MM.1S (cell line): Measurements from ENCODE around the gene LETM1.

ENCODE experiments used
- DNase-seq: peaks from one replicate; pipeline ENCODE4 v3.0.0-alpha.2; 2015
- H2AFZ ChIP-seq: fragments of 300-600 bp; sonication (generic); 2 replicates; pipeline ENCODE4 v1.6.0; 2016; ENCODE audit warnings: antibody characterized with exemption, low read length
- H3F3A ChIP-seq: fragments of 300-600 bp; sonication (generic); 2 replicates; pipeline ENCODE4 v1.6.1; 2016; ENCODE audit warnings: mild to moderate bottlenecking, antibody characterized with exemption, low read length, moderate library complexity, mixed read lengths; ENCODE audit not compliant: insufficient read depth
- H3K27ac ChIP-seq: fragments of 300-600 bp; sonication (generic); 2 replicates; pipeline ENCODE4 v1.5.1; 2016; ENCODE audit warnings: mild to moderate bottlenecking, low read length
- H3K27me3 ChIP-seq: fragments of 300-600 bp; sonication (generic); replicated peaks from 2 replicates; pipeline ENCODE4 v1.6.0; 2016; ENCODE audit warnings: low read length; ENCODE audit not compliant: insufficient read depth
- H3K36me3 ChIP-seq: fragments of 300-600 bp; sonication (generic); replicated peaks from 2 replicates; pipeline ENCODE4 v1.6.1; 2016; ENCODE audit warnings: mild to moderate bottlenecking, low read length, mixed read lengths; ENCODE audit not compliant: insufficient read depth
- H3K4me1 ChIP-seq: fragments of 300-600 bp; sonication (generic); 2 replicates; pipeline ENCODE4 v1.6.1; 2016; ENCODE audit warnings: low read length, mixed read lengths
- H3K4me2 ChIP-seq: fragments of 300-600 bp; sonication (generic); 2 replicates; pipeline ENCODE4 v1.6.0; 2016; ENCODE audit warnings: low read depth, low read length
- H3K4me3 ChIP-seq: fragments of 300-600 bp; sonication (generic); 2 replicates; pipeline ENCODE4 v1.5.1; 2016; ENCODE audit warnings: low read length, mixed read lengths
- H3K79me2 ChIP-seq: fragments of 300-600 bp; sonication (generic); 2 replicates; pipeline ENCODE4 v1.6.1; 2016; ENCODE audit warnings: mixed run types, low read length, mixed read lengths
- H3K9ac ChIP-seq: fragments of 300-600 bp; sonication (generic); 2 replicates; pipeline ENCODE4 v1.6.1; 2016; ENCODE audit warnings: low read length, mixed read lengths
- H3K9me2 ChIP-seq: fragments of 300-600 bp; sonication (generic); replicated peaks from 2 replicates; pipeline ENCODE4 v1.6.1; 2016; ENCODE audit warnings: mild to moderate bottlenecking, low read length, mixed read lengths; ENCODE audit not compliant: insufficient read depth
- H3K9me3 ChIP-seq: fragments of 300-600 bp; sonication (generic); replicated peaks from 2 replicates; pipeline ENCODE4 v1.6.1; 2016; ENCODE audit warnings: mild to moderate bottlenecking, low read length, mixed read lengths; ENCODE audit not compliant: insufficient read depth
- H4K20me1 ChIP-seq: fragments of 300-600 bp; sonication (generic); 2 replicates; pipeline ENCODE4 v1.6.1; 2016; ENCODE audit warnings: mild to moderate bottlenecking, low read length, moderate library complexity, mixed read lengths; ENCODE audit not compliant: insufficient read depth
- EZH2 ChIP-seq: fragments of 300-600 bp; sonication (generic); optimal IDR thresholded peaks from 2 replicates; pipeline ENCODE3; 2017; ENCODE audit warnings: low read depth, mild to moderate bottlenecking, antibody characterized with exemption, low read length, mixed read lengths
- EZH2phosphoT487 ChIP-seq: fragments of 300-600 bp; sonication (generic); IDR thresholded peaks from 2 replicates; pipeline ENCODE4 v1.6.1; 2018; ENCODE audit warnings: antibody characterized with exemption, low read length
- TF ChIP-seq, protein P1 (sequence below): fragments of 300-600 bp; sonication (generic); IDR thresholded peaks from 2 replicates; pipeline ENCODE4 v1.5.1; 2016; ENCODE audit warnings: antibody characterized with exemption, low read length, mixed read lengths

LETM1 gene

DNA sequence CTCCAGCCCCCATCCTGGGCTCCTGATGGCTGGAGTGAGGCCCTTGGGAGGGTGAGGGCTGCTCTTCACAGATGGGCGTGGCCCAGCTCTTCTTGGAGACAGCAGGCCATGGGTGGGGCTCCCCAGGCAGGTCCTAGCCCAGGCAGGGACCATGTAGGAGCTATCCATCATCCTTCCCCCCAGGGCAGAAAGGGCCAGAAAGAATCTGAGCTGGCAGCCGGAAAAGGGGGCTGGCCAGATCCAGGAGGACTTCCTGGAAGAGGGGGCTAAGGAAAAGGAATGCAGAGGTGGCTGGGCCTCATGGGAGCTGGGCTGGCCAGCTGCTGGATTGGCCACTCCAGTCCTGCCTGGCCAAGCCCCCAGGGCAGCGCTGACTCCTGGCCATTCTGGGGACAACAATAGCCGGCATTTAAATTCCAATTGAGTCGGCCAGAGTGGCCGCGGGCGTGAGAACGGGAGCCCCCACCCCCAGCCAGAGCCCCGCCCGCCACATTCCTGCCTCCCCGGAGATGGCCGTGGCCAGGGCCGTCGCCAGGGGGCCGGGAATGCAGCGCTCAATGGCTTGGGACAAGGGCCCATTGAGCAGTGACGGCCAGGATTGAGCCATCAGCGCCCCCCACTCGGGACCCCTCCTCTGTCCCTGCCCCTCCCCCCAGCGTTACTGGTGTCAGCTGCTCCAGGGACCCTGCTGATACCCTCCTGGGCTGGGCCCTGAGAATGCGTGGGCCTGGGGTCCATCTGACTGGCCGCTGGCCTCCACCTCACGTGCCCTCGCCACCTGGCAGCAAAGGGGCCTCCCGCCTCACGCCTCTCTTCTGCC, 77.9 kb downstream of the LETM1 start:
- H3K4me2 ChIP-seq, result no peak overlapping the region
- no peak overlapping the region for H3K9ac ChIP-seq
- H3K27ac ChIP-seq, result no peak overlapping the region
- no peak for DNase-seq
- no peaks in the 10 kb centered on the region for H3K4me1 ChIP-seq
- H3K79me2 ChIP-seq, result no peaks in the 10 kb centered on the region
- H3K36me3 ChIP-seq, result no peaks in the 10 kb centered on the region
- H3K9me3 ChIP-seq, result no peaks in the 10 kb centered on the region
- H3F3A ChIP-seq, result no peaks in the 10 kb centered on the region
- peaks cover 93% of the 10 kb centered on the region for H3K27me3 ChIP-seq
- no peak overlapping the region for H3K4me3 ChIP-seq
- no peaks in the 10 kb centered on the region for H4K20me1 ChIP-seq
- no peak overlapping the region for H2AFZ ChIP-seq
- TF ChIP-seq, protein P1, sequence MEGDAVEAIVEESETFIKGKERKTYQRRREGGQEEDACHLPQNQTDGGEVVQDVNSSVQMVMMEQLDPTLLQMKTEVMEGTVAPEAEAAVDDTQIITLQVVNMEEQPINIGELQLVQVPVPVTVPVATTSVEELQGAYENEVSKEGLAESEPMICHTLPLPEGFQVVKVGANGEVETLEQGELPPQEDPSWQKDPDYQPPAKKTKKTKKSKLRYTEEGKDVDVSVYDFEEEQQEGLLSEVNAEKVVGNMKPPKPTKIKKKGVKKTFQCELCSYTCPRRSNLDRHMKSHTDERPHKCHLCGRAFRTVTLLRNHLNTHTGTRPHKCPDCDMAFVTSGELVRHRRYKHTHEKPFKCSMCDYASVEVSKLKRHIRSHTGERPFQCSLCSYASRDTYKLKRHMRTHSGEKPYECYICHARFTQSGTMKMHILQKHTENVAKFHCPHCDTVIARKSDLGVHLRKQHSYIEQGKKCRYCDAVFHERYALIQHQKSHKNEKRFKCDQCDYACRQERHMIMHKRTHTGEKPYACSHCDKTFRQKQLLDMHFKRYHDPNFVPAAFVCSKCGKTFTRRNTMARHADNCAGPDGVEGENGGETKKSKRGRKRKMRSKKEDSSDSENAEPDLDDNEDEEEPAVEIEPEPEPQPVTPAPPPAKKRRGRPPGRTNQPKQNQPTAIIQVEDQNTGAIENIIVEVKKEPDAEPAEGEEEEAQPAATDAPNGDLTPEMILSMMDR, result no peak
- TF ChIP-seq EZH2phosphoT487 (no peak), EZH2 (no peak)
- H3K9me2 ChIP-seq, result no peaks in the 10 kb centered on the region

DNA sequence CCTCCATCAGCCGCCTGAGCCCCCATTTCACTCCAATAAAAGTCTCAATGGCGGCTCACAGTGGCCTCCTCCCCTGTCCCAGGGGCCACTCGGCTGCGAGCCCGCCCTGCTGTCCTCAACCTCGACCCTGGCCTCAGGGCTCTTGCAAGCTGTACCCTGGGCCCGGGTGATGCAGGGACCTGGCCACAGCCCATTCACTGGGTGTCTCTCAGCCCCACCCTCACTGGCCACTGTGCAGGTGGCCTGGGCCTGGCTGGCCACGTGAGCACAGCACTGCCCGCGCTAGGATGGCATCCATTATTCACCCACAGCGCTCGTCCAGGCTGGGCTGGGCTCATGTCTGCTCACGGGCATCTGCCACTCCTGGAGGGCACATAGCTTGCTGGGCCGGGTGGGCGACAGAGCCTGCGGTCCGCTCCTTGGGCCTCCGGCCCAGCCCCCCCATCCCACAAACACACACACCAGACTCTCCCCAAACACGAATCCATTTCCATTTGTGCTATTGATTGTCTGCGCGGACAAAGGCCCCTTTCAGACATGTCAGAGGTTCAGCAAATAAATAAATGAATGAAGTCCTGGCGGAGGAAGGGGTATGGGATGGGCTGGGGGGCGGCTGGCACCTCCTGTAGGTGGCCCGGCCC, 79.3 kb downstream of the LETM1 start:
- peaks cover 94% of the 10 kb centered on the region for H3K27me3 ChIP-seq
- H3K4me2 ChIP-seq, result no peak overlapping the region
- no peak overlapping the region for H3K4me3 ChIP-seq
- H3K9me3 ChIP-seq, result no peaks in the 10 kb centered on the region
- TF ChIP-seq EZH2, result no peak
- no peak for TF ChIP-seq EZH2phosphoT487
- TF ChIP-seq, protein P1, result no peak
- DNase-seq, result no peak
- H3K27ac ChIP-seq, result no peak overlapping the region
- no peaks in the 10 kb centered on the region for H3K79me2 ChIP-seq
- no peaks in the 10 kb centered on the region for H3K36me3 ChIP-seq
- no peaks in the 10 kb centered on the region for H3K9me2 ChIP-seq
- no peaks in the 10 kb centered on the region for H3K4me1 ChIP-seq
- no peaks in the 10 kb centered on the region for H4K20me1 ChIP-seq
- H3F3A ChIP-seq, result no peaks in the 10 kb centered on the region
- H2AFZ ChIP-seq, result no peak overlapping the region
- no peak overlapping the region for H3K9ac ChIP-seq

DNA sequence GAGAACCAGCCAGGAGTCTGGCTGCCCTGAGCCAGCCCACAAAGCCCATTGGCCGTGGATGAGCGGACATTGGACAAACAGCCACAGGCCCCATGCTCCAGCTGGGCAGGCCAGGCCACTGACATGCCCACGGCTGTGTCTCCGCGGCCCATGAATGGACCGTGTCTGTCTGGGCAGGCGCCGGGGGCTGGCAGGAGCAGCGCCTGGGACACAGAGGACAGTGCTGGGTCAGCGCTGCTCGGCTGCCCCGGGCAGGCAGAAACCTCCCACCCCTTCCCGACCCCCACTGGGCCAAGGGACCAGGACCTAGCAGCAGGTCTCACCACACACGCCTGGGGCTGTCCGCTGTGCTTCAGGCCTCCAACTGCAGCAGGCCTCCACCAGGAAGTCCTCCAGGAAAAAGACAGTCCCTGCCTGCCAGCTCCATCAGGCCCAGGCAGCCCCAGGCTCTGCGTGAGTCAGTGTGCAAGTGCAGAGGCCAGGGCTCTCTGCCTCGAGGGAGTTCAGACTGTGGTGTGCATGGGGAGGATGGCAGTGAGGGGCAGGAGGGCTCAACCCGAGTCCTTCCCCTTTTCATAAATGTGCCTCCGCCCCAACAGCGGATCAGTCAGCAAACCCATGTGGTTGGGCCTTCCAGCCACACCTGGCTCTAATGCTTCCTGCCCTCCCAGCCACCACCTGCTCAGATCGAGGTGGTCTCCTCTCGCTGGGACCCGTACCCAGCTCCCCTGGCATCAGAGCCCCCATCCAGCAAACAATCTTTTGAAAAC, 80.0 kb downstream of the LETM1 start:
- Histone ChIP-seq H3K9ac (no peak overlapping the region), H4K20me1 (no peaks in the 10 kb centered on the region), H3K4me1 (no peaks in the 10 kb centered on the region), H3K4me2 (no peak overlapping the region), H3K9me2 (no peaks in the 10 kb centered on the region), H3K4me3 (no peak overlapping the region), H2AFZ (no peak overlapping the region), H3K36me3 (no peaks in the 10 kb centered on the region), H3K27ac (no peak overlapping the region), H3F3A (no peaks in the 10 kb centered on the region), H3K9me3 (no peaks in the 10 kb centered on the region), H3K79me2 (no peaks in the 10 kb centered on the region), H3K27me3 (peaks cover 95% of the 10 kb centered on the region)
- TF ChIP-seq, protein P1, result no peak
- TF ChIP-seq EZH2phosphoT487 (no peak), EZH2 (no peak)
- no peak for DNase-seq
